H1 (cell line): ENCODE results near the gene FAM169A. TPM values are rescaled to one million over a fixed set of nuclear protein-coding genes. Genes with fewer than 3 reads are reported as not detected.

Experiments
- BCL11A ChIP-seq, 2 experiments: IDR thresholded peaks; one replicate each; pipeline ENCODE4 v1.6.1; 2011; ENCODE audit warnings: low read depth in 2 of 2, low read length in 2 of 2, mild to moderate bottlenecking in 2 of 2
- POLR2A ChIP-seq, 2 experiments: IDR thresholded peaks; 1 replicate in 1 of 2; 2 replicates in 1 of 2; pipeline ENCODE4 v1.6.1; 2011; ENCODE audit warnings: low read depth in 2 of 2, low read length in 2 of 2, mild to moderate bottlenecking in 2 of 2; ENCODE audit errors: control extremely low read depth in 1 of 2
- TEAD4 ChIP-seq: IDR thresholded peaks from 2 replicates; pipeline ENCODE4 v1.6.1; 2012; ENCODE audit warnings: low read depth, low read length, inconsistent platforms, mixed read lengths
- polyA plus RNA-seq, 7 experiments: library from polyadenylated mRNA; depleted of rRNA in 3 of 7; stranded (reverse) in 5 of 7; unstranded in 2 of 7; fragments of >200 nt in 5 of 7; fragments of 200-250 nt in 2 of 7; gene quantifications; 1 replicate in 5 of 7; 2 replicates in 1 of 7; 4 replicates in 1 of 7; pipeline versions ENCODE4 v1.2.1 to v1.2.3, GENCODE V29; 2011 to 2013; ENCODE audit warnings: missing spikeins in 2 of 7, mixed read lengths in 2 of 7
- total RNA-seq: library from RNA; stranded (reverse); fragmentation: NEBNext Ultra II Directional; extraction: Animal tissue kit (Norgen Biotek cat#: 25700); gene quantifications from 2 replicates; pipeline ENCODE4 v1.2.1, GENCODE V29; 2021

The FAM169A gene
- total and polyA plus RNA-seq, 2 of the 8 experiments (the other 6 are each of a cell fraction or from before 2014, with no cell fraction given) = 12.6 to 83.1 TPM

DNA sequence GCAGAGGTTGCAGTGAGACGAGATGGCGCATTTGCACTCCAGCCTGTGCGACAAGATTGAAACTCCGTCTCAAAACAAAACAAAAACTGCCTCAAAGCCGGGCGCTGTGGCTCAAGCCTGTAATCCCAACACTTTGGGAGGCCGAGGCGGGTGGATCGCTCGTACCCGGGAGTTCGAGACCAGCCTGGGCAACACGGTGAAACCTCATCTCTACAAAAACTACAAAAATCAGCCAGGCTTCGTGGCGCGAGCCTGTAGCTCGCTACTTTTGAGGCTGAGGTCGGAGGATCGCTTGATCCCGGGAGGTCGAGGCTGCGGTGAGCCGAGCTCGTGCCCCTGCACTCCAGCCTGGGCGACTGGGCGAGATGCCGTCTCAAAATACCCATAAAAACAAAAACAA is 100.3 kb downstream of the FAM169A start (continued):
- TF ChIP-seq TEAD4 (no peak), POLR2A (IDR thresholded peaks at IDR 0.05; ENCODE audit: control extremely low read depth in 1 of 2, low read depth in 2 of 2, low read length in 2 of 2) (no peak), BCL11A (IDR thresholded peaks at IDR 0.05; ENCODE audit: low read depth in 2 of 2, low read length in 2 of 2) (no peak)
